Measurements from ENCODE around the gene PHYKPL.

Gene PHYKPL

GRCh38 chr5:178249191-178249989, 16.8 kb upstream of the PHYKPL start:
- H3K9me3 ChIP-seq (ENCODE audit: low read length): no peaks in the 10 kb centered on the region
- no peak overlapping the region for H3K27ac ChIP-seq (ENCODE audit: low read depth, low read length, poor library complexity, severe bottlenecking)
- no peak overlapping the region for H2AFZ ChIP-seq (ENCODE audit: low read length)
- H3K36me3 ChIP-seq (ENCODE audit: insufficient read depth, low read length): no peaks in the 10 kb centered on the region
- no peak overlapping the region for H3K4me2 ChIP-seq (ENCODE audit: low read length)
- no peaks in the 10 kb centered on the region for H3K4me1 ChIP-seq (ENCODE audit: insufficient read depth, low read length, severe bottlenecking)
- no peaks in the 10 kb centered on the region for H4K20me1 ChIP-seq (ENCODE audit: insufficient read depth, low read length)
- TF ChIP-seq EZH2 (IDR thresholded peaks at IDR 0.05; ENCODE audit: borderline replicate concordance, low read length) (no peak), CTCF (IDR thresholded peaks at IDR 0.05; ENCODE audit: low read length) (no peak)
- H3K4me3 ChIP-seq (ENCODE audit: low read depth, low read length, poor library complexity, severe bottlenecking): no peak overlapping the region
- H3K9ac ChIP-seq (ENCODE audit: low read length): no peak overlapping the region
- no peaks in the 10 kb centered on the region for H3K9me2 ChIP-seq (ENCODE audit: low read depth, low read length)
- no peaks in the 10 kb centered on the region for H3F3A ChIP-seq (ENCODE audit: insufficient read depth, low read length)
- H3K27me3 ChIP-seq (ENCODE audit: insufficient read depth, low read length): no peaks in the 10 kb centered on the region; the same call in 1 of the 2 replicates
- H3K79me2 ChIP-seq (ENCODE audit: insufficient read depth, low read length): no peaks in the 10 kb centered on the region

DNA sequence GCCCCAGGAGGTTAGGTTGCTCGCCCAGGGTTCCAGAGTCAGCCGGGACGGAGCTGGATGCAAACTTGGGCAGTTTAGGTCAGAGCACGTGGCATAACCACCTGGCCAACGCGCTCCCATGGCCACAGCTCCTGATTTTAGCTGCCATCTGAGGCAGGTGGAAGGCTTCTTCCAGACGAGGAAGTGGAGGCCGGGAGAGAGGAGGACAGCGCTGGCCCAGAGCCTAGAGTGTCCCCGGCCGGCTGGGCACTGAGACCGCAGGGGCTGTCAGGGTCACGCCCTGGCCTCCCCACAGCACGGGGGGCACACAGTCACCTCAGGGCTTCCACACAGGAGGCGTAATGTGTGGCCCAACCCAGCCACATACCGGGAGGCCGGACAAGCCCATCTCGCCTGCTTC, 16.1 kb upstream of the PHYKPL start:
- H3F3A ChIP-seq (ENCODE audit: insufficient read depth, low read length): no peaks in the 10 kb centered on the region
- H3K79me2 ChIP-seq (ENCODE audit: insufficient read depth, low read length): no peaks in the 10 kb centered on the region
- H4K20me1 ChIP-seq (ENCODE audit: insufficient read depth, low read length): no peaks in the 10 kb centered on the region
- H3K4me3 ChIP-seq (ENCODE audit: low read depth, low read length, poor library complexity, severe bottlenecking): no peak overlapping the region
- no peaks in the 10 kb centered on the region for H3K4me1 ChIP-seq (ENCODE audit: insufficient read depth, low read length, severe bottlenecking)
- no peak overlapping the region for H3K27ac ChIP-seq (ENCODE audit: low read depth, low read length, poor library complexity, severe bottlenecking)
- no peak overlapping the region for H2AFZ ChIP-seq (ENCODE audit: low read length)
- no peak overlapping the region for H3K9ac ChIP-seq (ENCODE audit: low read length)
- no peaks in the 10 kb centered on the region for H3K9me3 ChIP-seq (ENCODE audit: low read length)
- H3K4me2 ChIP-seq (ENCODE audit: low read length): no peak overlapping the region
- H3K27me3 ChIP-seq (ENCODE audit: insufficient read depth, low read length): no peaks in the 10 kb centered on the region; the same call in 1 of the 2 replicates
- TF ChIP-seq CTCF (IDR thresholded peaks at IDR 0.05; ENCODE audit: low read length): no peak
- no peak for TF ChIP-seq EZH2 (IDR thresholded peaks at IDR 0.05; ENCODE audit: borderline replicate concordance, low read length)
- H3K9me2 ChIP-seq (ENCODE audit: low read depth, low read length): no peaks in the 10 kb centered on the region
- H3K36me3 ChIP-seq (ENCODE audit: insufficient read depth, low read length): no peaks in the 10 kb centered on the region

DNA sequence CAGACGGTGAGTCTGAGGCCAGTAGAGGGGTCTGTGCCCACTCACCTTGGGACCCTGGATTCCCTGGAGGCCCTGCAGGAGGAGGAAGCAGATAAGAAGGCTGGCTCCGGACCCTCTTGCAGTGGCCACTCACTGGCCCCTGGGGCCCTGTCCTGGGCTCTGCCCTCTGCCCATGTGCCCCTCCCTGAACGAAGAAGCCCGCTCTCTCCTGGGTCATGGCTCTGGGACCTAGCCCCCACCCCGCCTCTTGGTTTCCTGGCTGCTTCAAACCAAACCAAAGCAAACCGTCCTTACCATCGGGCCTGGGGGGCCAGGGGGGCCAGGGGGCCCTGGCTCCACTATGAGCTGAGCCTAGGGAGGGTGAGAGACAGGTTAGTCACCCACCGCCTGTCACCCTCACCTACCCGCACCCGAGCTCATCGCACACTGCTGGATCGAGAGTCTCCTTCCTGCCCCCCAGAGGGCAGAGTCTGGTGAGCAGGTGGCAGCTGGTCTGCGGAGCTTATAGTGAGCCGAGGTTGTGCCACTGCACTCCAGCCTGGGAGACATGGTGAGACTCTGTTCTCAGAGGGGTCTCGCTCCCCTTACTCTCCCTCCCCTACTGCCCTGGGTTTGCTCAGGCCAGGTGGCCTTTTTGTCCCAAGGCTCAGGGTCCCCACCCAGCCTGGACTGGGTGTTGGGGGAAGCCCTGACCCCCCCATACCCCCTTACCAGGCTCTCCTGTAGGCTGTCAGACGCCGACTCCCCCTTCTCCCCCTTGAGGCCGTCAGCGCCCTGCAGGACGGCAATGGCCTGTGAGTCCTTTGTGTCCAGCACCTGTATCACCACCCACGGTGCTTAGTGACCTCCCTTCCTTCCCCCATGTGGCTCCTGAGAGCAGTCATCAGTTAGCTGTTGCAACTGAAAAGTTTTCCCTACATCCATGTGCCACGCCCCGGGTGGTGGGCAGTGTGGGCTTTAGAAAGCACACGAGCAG, 15.2 kb upstream of the PHYKPL start:
- Histone ChIP-seq H3K9ac (ENCODE audit: low read length) (no peak overlapping the region), H4K20me1 (ENCODE audit: insufficient read depth, low read length) (no peaks in the 10 kb centered on the region), H3K9me3 (ENCODE audit: low read length) (no peaks in the 10 kb centered on the region), H3K27me3 (ENCODE audit: insufficient read depth, low read length) (no peaks in the 10 kb centered on the region; the same call in 1 of the 2 replicates), H3K4me3 (ENCODE audit: low read depth, low read length, poor library complexity, severe bottlenecking) (no peak overlapping the region), H3F3A (ENCODE audit: insufficient read depth, low read length) (no peaks in the 10 kb centered on the region), H3K4me2 (ENCODE audit: low read length) (no peak overlapping the region), H3K79me2 (ENCODE audit: insufficient read depth, low read length) (no peaks in the 10 kb centered on the region), H3K36me3 (ENCODE audit: insufficient read depth, low read length) (no peaks in the 10 kb centered on the region), H3K27ac (ENCODE audit: low read depth, low read length, poor library complexity, severe bottlenecking) (no peak overlapping the region), H3K4me1 (ENCODE audit: insufficient read depth, low read length, severe bottlenecking) (no peaks in the 10 kb centered on the region), H2AFZ (ENCODE audit: low read length) (no peak overlapping the region), H3K9me2 (ENCODE audit: low read depth, low read length) (no peaks in the 10 kb centered on the region)
- TF ChIP-seq EZH2 (IDR thresholded peaks at IDR 0.05; ENCODE audit: borderline replicate concordance, low read length): no peak
- TF ChIP-seq CTCF (IDR thresholded peaks at IDR 0.05; ENCODE audit: low read length): no peak
